ENCODE results near the gene PSTPIP1.
A peak's percentile ranks its signal among the peaks of the same experiment; 100 is the strongest.

- TF ChIP-seq CTCF (IDR thresholded peaks at IDR 0.05; ENCODE audit: poor library complexity, severe bottlenecking), result no peak
- no peak for TF ChIP-seq SMC3 (conservative IDR thresholded peaks at IDR 0.05; ENCODE audit: poor library complexity)
- TF ChIP-seq EZH2 (IDR thresholded peaks at IDR 0.05; ENCODE audit: borderline replicate concordance, insufficient read depth, low read length, poor library complexity, severe bottlenecking), result no peak
- no peak for TF ChIP-seq REST (IDR thresholded peaks at IDR 0.05; ENCODE audit: borderline replicate concordance)
- no peak for TF ChIP-seq POLR2AphosphoS5 (IDR thresholded peaks at IDR 0.05)
- no peak for TF ChIP-seq RAD21 (conservative IDR thresholded peaks at IDR 0.05)
- no peak for TF ChIP-seq TAF1 (IDR thresholded peaks at IDR 0.05; ENCODE audit: low read depth)
- TF ChIP-seq MXI1 (conservative IDR thresholded peaks at IDR 0.05; ENCODE audit: poor library complexity, severe bottlenecking), result no peak
- TF ChIP-seq EP300 (conservative IDR thresholded peaks at IDR 0.05; ENCODE audit: poor library complexity, severe bottlenecking), result peak; percentile 21
Observed at GRCh38 chr15:76998663-76999285, 3.8 kb downstream of the PSTPIP1 start.

Data from neural cell (in vitro differentiated cells).